ENCODE data around the gene BRME1.

DNA sequence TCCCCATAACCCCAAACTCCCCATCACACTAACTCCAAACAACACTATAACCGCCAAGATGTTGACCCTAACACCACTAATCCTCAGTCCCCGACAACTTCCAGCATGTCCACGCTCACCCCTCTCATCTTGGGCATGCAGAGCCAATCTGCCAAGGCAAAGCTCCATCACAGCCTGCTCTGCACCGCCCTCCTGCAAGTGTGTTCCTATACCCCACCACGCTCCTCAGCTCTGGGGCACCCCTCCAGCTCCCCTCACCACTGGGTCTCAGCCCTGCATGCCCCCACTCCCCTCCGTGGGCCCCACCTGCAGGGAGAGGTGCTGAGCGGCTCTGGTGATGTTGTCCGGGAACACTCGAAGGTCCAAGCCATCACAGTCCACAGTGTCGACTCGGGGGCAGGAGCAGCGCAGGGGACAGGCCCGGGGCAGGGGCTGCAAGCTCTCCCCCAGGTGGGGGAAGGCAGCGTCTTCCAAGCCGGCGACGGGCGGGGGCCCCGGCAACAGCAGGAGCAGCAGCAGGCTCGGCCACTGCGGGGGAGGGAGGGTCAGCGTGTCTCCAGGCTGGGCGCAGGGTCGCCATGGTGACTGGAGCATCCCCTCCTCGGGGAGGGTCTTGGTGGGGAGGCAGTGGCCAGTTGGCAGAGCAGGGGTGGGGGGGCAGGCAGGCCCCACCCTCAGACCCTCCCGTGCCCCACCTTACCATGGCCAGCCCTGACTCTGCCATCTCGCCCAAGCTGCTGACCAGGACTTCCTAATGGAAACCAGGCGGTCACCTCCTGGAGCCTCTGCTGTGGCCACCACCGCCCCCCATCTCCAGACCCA lies 31.8 kb upstream of the BRME1 start:
- TF ChIP-seq, protein P1, sequence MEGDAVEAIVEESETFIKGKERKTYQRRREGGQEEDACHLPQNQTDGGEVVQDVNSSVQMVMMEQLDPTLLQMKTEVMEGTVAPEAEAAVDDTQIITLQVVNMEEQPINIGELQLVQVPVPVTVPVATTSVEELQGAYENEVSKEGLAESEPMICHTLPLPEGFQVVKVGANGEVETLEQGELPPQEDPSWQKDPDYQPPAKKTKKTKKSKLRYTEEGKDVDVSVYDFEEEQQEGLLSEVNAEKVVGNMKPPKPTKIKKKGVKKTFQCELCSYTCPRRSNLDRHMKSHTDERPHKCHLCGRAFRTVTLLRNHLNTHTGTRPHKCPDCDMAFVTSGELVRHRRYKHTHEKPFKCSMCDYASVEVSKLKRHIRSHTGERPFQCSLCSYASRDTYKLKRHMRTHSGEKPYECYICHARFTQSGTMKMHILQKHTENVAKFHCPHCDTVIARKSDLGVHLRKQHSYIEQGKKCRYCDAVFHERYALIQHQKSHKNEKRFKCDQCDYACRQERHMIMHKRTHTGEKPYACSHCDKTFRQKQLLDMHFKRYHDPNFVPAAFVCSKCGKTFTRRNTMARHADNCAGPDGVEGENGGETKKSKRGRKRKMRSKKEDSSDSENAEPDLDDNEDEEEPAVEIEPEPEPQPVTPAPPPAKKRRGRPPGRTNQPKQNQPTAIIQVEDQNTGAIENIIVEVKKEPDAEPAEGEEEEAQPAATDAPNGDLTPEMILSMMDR (IDR thresholded peaks at IDR 0.05; ENCODE audit: insufficient read depth, low read length, poor library complexity, severe bottlenecking) = no peak
- TF ChIP-seq EZH2phosphoT487 (conservative IDR thresholded peaks at IDR 0.05; ENCODE audit: low read length) = no peak
